Activated naive CD4-positive, alpha-beta T cell treated with anti-CD3 and anti-CD28 coated beads, Interleukin-2, amount 10 ng/mL, durations not matched to agents 7 days and 5 days (primary cell): ENCODE measurements around the gene STON2.
"Not testable (repeated sequence)": the region's sequence is repeated elsewhere in the genome, so short reads cannot be mapped to it uniquely, and the experiment has no call there.

ENCODE experiments used
- CTCF ChIA-PET: fragments of 350-600 bp; sonication (Branson Sonifier 250); formaldehyde crosslinking; loops from one replicate; lab custom pipeline; 2021; ENCODE audit warnings: antibody characterized with exemption; lab: Charles Lee
- DNase-seq: peaks from one replicate; pipeline ENCODE4 v3.0.0-alpha.2; 2020
- H3K27ac Mint-ChIP-seq: one replicate; pipeline ENCODE4 v1.8.0; 2021; ENCODE audit warnings: mild to moderate bottlenecking, moderate library complexity, mixed read lengths
- H3K27me3 Mint-ChIP-seq: one replicate; pipeline ENCODE4 v1.8.0; 2021; ENCODE audit warnings: mild to moderate bottlenecking, mixed read lengths
- H3K36me3 Mint-ChIP-seq: one replicate; pipeline ENCODE4 v1.8.0; 2021; ENCODE audit warnings: mixed read lengths
- H3K4me1 Mint-ChIP-seq: one replicate; pipeline ENCODE4 v1.8.0; 2021; ENCODE audit warnings: mixed read lengths
- H3K4me3 Mint-ChIP-seq: one replicate; pipeline ENCODE4 v1.8.0; 2021; ENCODE audit warnings: mild to moderate bottlenecking, moderate library complexity, mixed read lengths
- H3K9me3 Mint-ChIP-seq: one replicate; pipeline ENCODE4 v1.8.0; 2021; ENCODE audit warnings: mixed read lengths

The STON2 gene

GRCh38 chr14:81384900-81385299 is 15.2 kb downstream of the STON2 start:
- Mint-ChIP-seq H3K27me3 (no peaks in the 10 kb centered on the region), H3K36me3 (no peaks in the 10 kb centered on the region), H3K4me3 (no peak overlapping the region), H3K4me1 (no peaks in the 10 kb centered on the region), H3K9me3 (no peaks in the 10 kb centered on the region), H3K27ac (no peak overlapping the region)
- DNase-seq = no peak
- CTCF ChIA-PET = no interaction called here

GRCh38 chr14:81382517-81383225 is 17.5 kb downstream of the STON2 start:
- H3K4me3 Mint-ChIP-seq = no peak overlapping the region
- CTCF ChIA-PET = no interaction called here
- no peak for DNase-seq
- H3K9me3 Mint-ChIP-seq = no peaks in the 10 kb centered on the region
- H3K36me3 Mint-ChIP-seq = no peaks in the 10 kb centered on the region
- no peaks in the 10 kb centered on the region for H3K27me3 Mint-ChIP-seq
- no peak overlapping the region for H3K27ac Mint-ChIP-seq
- H3K4me1 Mint-ChIP-seq = no peaks in the 10 kb centered on the region

GRCh38 chr14:81380009-81380408 is 20.1 kb downstream of the STON2 start:
- CTCF ChIA-PET, H3K36me3 Mint-ChIP-seq, H3K27me3 Mint-ChIP-seq: not testable (repeated sequence)

GRCh38 chr14:81371802-81372201 is 28.3 kb downstream of the STON2 start:
- no peaks in the 10 kb centered on the region for H3K27me3 Mint-ChIP-seq

More at GRCh38 chr14:81380009-81380408, 20.1 kb downstream of the STON2 start:
- not testable (repeated sequence) for H3K27ac Mint-ChIP-seq, DNase-seq, H3K4me1 Mint-ChIP-seq, H3K4me3 Mint-ChIP-seq, H3K9me3 Mint-ChIP-seq

GRCh38 chr14:81367563-81367962 is 32.6 kb downstream of the STON2 start:
- H3K36me3 Mint-ChIP-seq = no peaks in the 10 kb centered on the region
- H3K27ac Mint-ChIP-seq = no peak overlapping the region
- H3K9me3 Mint-ChIP-seq = no peaks in the 10 kb centered on the region
- no peaks in the 10 kb centered on the region for H3K27me3 Mint-ChIP-seq
- H3K4me3 Mint-ChIP-seq = no peak overlapping the region
- CTCF ChIA-PET = no interaction called here
- no peak for DNase-seq
- no peaks in the 10 kb centered on the region for H3K4me1 Mint-ChIP-seq

More at GRCh38 chr14:81371802-81372201, 28.3 kb downstream of the STON2 start:
- no peak for DNase-seq
- Mint-ChIP-seq H3K4me1 (no peaks in the 10 kb centered on the region), H3K27ac (no peak overlapping the region), H3K36me3 (no peaks in the 10 kb centered on the region), H3K4me3 (no peak overlapping the region), H3K9me3 (no peaks in the 10 kb centered on the region)
- CTCF ChIA-PET = no interaction called here

- Mint-ChIP-seq H3K4me3 (no peak overlapping the region), H3K36me3 (no peaks in the 10 kb centered on the region), H3K27me3 (no peaks in the 10 kb centered on the region), H3K4me1 (no peaks in the 10 kb centered on the region), H3K9me3 (no peaks in the 10 kb centered on the region), H3K27ac (no peak overlapping the region)
- no peak for DNase-seq
- CTCF ChIA-PET = no interaction called here
Observed at GRCh38 chr14:81366884-81367283, 33.2 kb downstream of the STON2 start.

- no peaks in the 10 kb centered on the region for H3K4me1 Mint-ChIP-seq
- H3K9me3 Mint-ChIP-seq = no peaks in the 10 kb centered on the region
- no peaks in the 10 kb centered on the region for H3K27me3 Mint-ChIP-seq
- no peak overlapping the region for H3K4me3 Mint-ChIP-seq
- no peak for DNase-seq
- H3K36me3 Mint-ChIP-seq = no peaks in the 10 kb centered on the region
- no peak overlapping the region for H3K27ac Mint-ChIP-seq
- CTCF ChIA-PET = no interaction called here
Observed at GRCh38 chr14:81366214-81366613, 33.9 kb downstream of the STON2 start.

- Mint-ChIP-seq H3K4me1 (no peaks in the 10 kb centered on the region), H3K9me3 (no peaks in the 10 kb centered on the region), H3K27ac (no peak overlapping the region), H3K4me3 (no peak overlapping the region), H3K36me3 (no peaks in the 10 kb centered on the region), H3K27me3 (no peaks in the 10 kb centered on the region)
- no peak for DNase-seq
- CTCF ChIA-PET = no interaction called here
Observed at GRCh38 chr14:81363746-81364378, 36.3 kb downstream of the STON2 start.

- no peak overlapping the region for H3K4me3 Mint-ChIP-seq
- CTCF ChIA-PET = no interaction called here
- H3K27me3 Mint-ChIP-seq = no peaks in the 10 kb centered on the region
- H3K4me1 Mint-ChIP-seq = no peaks in the 10 kb centered on the region
- H3K27ac Mint-ChIP-seq = no peak overlapping the region
- no peak for DNase-seq
- H3K36me3 Mint-ChIP-seq = no peaks in the 10 kb centered on the region
- H3K9me3 Mint-ChIP-seq = no peaks in the 10 kb centered on the region
Observed at GRCh38 chr14:81353691-81354323, 46.3 kb downstream of the STON2 start.

GRCh38 chr14:81352413-81352812 is 47.7 kb downstream of the STON2 start:
- no peaks in the 10 kb centered on the region for H3K4me1 Mint-ChIP-seq
- no peak overlapping the region for H3K27ac Mint-ChIP-seq
- H3K4me3 Mint-ChIP-seq = no peak overlapping the region
- H3K9me3 Mint-ChIP-seq = no peaks in the 10 kb centered on the region
- DNase-seq = no peak
- CTCF ChIA-PET = no interaction called here
- H3K27me3 Mint-ChIP-seq = no peaks in the 10 kb centered on the region
- H3K36me3 Mint-ChIP-seq = no peaks in the 10 kb centered on the region

- CTCF ChIA-PET = no interaction called here
- no peaks in the 10 kb centered on the region for H3K27me3 Mint-ChIP-seq
- no peak overlapping the region for H3K27ac Mint-ChIP-seq
Observed at GRCh38 chr14:81351205-81351604, 48.9 kb downstream of the STON2 start.

GRCh38 chr14:81350344-81351130 is 49.6 kb downstream of the STON2 start:
- H3K4me1 Mint-ChIP-seq = no peaks in the 10 kb centered on the region
- H3K9me3 Mint-ChIP-seq = no peaks in the 10 kb centered on the region
- CTCF ChIA-PET = no interaction called here
- no peak for DNase-seq
- H3K36me3 Mint-ChIP-seq = no peaks in the 10 kb centered on the region
- no peak overlapping the region for H3K4me3 Mint-ChIP-seq
- no peaks in the 10 kb centered on the region for H3K27me3 Mint-ChIP-seq
- no peak overlapping the region for H3K27ac Mint-ChIP-seq

More at GRCh38 chr14:81351205-81351604, 48.9 kb downstream of the STON2 start:
- Mint-ChIP-seq H3K9me3 (no peaks in the 10 kb centered on the region), H3K36me3 (no peaks in the 10 kb centered on the region), H3K4me3 (no peak overlapping the region), H3K4me1 (no peaks in the 10 kb centered on the region)
- DNase-seq = no peak

- Mint-ChIP-seq H3K36me3 (no peaks in the 10 kb centered on the region), H3K4me3 (no peak overlapping the region), H3K9me3 (no peaks in the 10 kb centered on the region), H3K27me3 (no peaks in the 10 kb centered on the region), H3K27ac (no peak overlapping the region), H3K4me1 (no peaks in the 10 kb centered on the region)
- no peak for DNase-seq
- CTCF ChIA-PET = no interaction called here
Observed at GRCh38 chr14:81348061-81348460, 52.1 kb downstream of the STON2 start.

GRCh38 chr14:81345781-81346180 is 54.3 kb downstream of the STON2 start:
- no peak for DNase-seq
- no peak overlapping the region for H3K4me3 Mint-ChIP-seq
- no peaks in the 10 kb centered on the region for H3K36me3 Mint-ChIP-seq
- H3K9me3 Mint-ChIP-seq = no peaks in the 10 kb centered on the region
- CTCF ChIA-PET = no interaction called here
- H3K4me1 Mint-ChIP-seq = no peaks in the 10 kb centered on the region
- H3K27ac Mint-ChIP-seq = no peak overlapping the region
- peaks cover 4% of the 10 kb centered on the region for H3K27me3 Mint-ChIP-seq
